Measurements from ENCODE around the gene NOX4.

NOX4 gene

DNA sequence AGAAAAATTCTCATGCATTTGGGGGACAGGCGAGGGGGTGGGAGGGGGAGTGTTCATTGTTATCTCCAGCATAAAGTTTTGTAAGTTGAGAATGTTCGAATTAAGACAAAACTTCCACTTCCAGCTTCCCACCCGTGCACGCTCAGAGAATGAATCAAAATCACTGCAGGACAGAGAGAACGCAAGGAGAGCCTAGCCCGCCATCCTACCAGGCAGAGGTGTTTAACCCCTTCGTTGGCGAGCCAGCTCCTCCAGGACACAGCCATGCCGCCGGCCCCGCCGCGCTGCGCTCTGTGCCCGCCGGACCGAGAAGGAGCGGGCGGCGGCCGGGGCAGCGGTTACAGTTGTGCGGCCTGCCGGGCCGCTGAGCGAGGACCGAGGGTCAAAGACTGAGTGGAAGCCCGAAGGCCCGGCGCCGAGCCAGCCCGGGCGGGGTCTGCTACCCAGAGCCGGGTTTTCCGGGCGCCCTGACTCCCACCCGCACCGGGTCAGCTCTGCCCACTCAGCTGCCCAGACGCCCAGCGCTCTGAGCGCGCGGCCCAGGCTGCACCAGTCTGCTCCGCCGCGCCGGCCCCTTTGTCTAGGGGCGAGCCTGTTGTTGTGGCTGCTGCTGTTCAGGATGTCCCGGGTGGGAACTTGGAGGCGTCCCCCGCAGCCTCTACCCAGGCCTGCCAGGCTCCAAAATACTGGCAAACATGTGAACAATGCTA lies at the start of gene NOX4:
Gene NOX4, minus strand, starts transcription at position 395 of the 710 bp plus-strand sequence. Its CDS starts 129 bp downstream, at position 266.
- TF ChIP-seq, protein P1, sequence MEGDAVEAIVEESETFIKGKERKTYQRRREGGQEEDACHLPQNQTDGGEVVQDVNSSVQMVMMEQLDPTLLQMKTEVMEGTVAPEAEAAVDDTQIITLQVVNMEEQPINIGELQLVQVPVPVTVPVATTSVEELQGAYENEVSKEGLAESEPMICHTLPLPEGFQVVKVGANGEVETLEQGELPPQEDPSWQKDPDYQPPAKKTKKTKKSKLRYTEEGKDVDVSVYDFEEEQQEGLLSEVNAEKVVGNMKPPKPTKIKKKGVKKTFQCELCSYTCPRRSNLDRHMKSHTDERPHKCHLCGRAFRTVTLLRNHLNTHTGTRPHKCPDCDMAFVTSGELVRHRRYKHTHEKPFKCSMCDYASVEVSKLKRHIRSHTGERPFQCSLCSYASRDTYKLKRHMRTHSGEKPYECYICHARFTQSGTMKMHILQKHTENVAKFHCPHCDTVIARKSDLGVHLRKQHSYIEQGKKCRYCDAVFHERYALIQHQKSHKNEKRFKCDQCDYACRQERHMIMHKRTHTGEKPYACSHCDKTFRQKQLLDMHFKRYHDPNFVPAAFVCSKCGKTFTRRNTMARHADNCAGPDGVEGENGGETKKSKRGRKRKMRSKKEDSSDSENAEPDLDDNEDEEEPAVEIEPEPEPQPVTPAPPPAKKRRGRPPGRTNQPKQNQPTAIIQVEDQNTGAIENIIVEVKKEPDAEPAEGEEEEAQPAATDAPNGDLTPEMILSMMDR (IDR thresholded peaks at IDR 0.05; ENCODE audit: insufficient read depth, low read depth, low read length, missing control alignments), result no peak
- no peak for DNase-seq (ENCODE audit: low read depth)

DNA sequence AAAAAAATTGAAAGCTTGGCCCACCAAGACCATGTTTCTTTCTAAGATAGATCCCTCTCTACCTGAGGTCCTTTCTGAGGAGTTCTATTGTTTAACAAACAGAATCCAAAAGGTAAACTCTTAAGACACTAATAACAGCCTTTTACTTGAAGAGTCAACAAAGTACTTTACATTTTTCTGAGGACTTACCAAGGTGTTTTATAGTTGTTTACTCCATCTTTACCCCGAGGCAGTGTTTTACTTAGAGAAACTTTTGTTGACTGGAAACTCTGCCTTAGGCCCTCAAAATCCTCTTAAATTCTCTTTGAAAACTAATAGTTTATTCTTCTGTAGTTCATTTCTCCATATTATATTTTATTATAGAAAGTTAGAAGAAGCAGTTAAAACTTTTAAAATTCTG lies 49.7 kb upstream of the NOX4 start:
- TF ChIP-seq, protein P1 (IDR thresholded peaks at IDR 0.05; ENCODE audit: insufficient read depth, low read depth, low read length, missing control alignments), result no peak
- DNase-seq (ENCODE audit: low read depth), result no peak

More for the DNA sequence above, at the start of gene NOX4:
- no peak within 1 kb of the TSS for H3K4me3 ChIP-seq (ENCODE audit: low read depth, low read length)

DNA sequence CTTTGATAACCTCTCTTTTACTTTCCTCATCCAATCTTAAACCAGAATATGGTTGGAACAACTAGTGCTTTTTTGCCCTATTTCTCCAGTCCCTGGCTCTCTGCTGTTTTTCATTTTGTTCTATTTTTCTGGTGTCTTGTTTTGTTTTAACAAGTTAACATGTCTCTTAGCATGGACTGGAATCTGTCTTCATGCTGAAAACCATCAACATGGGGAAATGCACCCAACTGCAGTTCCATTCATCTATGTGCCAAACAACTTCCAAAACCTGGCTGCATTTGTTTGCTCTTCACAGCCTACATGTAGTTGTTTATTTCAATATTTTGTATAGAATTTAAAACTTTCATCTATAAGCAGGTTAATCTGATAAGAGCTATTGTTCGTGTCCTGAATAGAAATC lies 46.8 kb upstream of the NOX4 start:
- TF ChIP-seq, protein P1 (IDR thresholded peaks at IDR 0.05; ENCODE audit: insufficient read depth, low read depth, low read length, missing control alignments), result no peak
- no peak for DNase-seq (ENCODE audit: low read depth)
- no peak overlapping the region for H3K4me3 ChIP-seq (ENCODE audit: low read depth, low read length)

More for the DNA sequence above, 49.7 kb upstream of the NOX4 start:
- H3K4me3 ChIP-seq (ENCODE audit: low read depth, low read length), result no peak overlapping the region

- DNase-seq (ENCODE audit: low read depth), result no peak
- H3K4me3 ChIP-seq (ENCODE audit: low read depth, low read length), result no peak overlapping the region
- TF ChIP-seq, protein P1 (IDR thresholded peaks at IDR 0.05; ENCODE audit: insufficient read depth, low read depth, low read length, missing control alignments), result no peak
Measured at GRCh38 chr11:89536926-89537325, 45.8 kb upstream of the NOX4 start.

GRCh38 chr11:89535221-89535620 lies 44.0 kb upstream of the NOX4 start:
- TF ChIP-seq, protein P1 (IDR thresholded peaks at IDR 0.05; ENCODE audit: insufficient read depth, low read depth, low read length, missing control alignments), result no peak
- DNase-seq (ENCODE audit: low read depth), result no peak
- H3K4me3 ChIP-seq (ENCODE audit: low read depth, low read length), result no peak overlapping the region

DNA sequence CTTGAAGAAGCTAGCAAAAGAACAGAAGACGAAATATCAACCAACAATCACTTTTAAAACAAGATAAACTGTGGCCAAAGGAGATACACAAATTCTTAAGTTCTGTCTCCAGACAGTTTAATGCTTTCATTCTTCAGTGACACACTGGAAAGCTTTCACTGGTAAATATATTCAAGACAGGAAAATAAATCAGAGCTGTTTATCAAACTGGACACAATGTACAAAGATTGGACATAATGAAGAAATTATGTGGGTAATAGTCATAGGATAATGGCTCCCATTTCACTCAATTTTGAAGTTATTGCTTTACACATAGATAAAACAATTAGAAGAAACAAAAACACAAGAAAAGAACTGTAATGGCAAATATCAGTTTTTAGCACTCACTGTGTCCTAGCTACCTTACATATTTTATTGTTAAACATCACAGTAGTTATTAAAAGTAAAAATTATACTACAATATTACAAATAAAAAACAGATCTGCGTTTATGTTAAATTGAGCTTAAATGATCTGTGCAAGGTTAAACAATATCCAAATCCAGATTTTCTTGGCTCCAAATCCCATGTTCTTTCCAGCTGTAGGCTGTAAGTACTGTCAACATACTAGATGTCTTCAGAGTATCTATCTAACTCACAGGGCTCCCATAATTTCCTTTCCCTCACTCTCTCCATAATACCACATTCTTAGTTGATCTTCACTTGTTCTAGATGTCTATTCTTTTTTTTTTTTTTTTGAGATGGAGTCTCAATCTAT lies 38.6 kb upstream of the NOX4 start:
- H3K4me3 ChIP-seq (ENCODE audit: low read depth, low read length), result no peak overlapping the region
- TF ChIP-seq, protein P1 (IDR thresholded peaks at IDR 0.05; ENCODE audit: insufficient read depth, low read depth, low read length, missing control alignments), result no peak
- no peak for DNase-seq (ENCODE audit: low read depth)
